H1 (cell line): ENCODE measurements around the gene XYLB. TPM values are rescaled to one million over a fixed set of nuclear protein-coding genes. Genes with fewer than 3 reads are reported as not detected.

Experiments used
- CTCF ChIA-PET: fragments of 300-600 bp; sonication (Branson Sonifier 250); formaldehyde crosslinking; loops from one replicate; lab custom pipeline; 2021; ENCODE audit not compliant: partially characterized antibody; lab: Charles Lee
- POLR2A ChIA-PET: fragments of 300-600 bp; sonication (Branson Sonifier 250); formaldehyde crosslinking; loops from one replicate; lab custom pipeline; 2021; ENCODE audit warnings: inconsistent platforms; ENCODE audit not compliant: partially characterized antibody; lab: Charles Lee
- DNase-seq, 2 experiments: peaks; one replicate each; pipeline versions ENCODE4 v3.0.0 to v3.0.0-alpha.2; 2010 to 2022; ENCODE audit warnings: low spot score in 2 of 2, low read depth in 1 of 2, mixed read lengths in 1 of 2
- FAIRE-seq: peaks from 2 replicates; lab custom pipeline; 2011; peaks lifted over from hg19 to GRCh38; lab: Jason Lieb, UNC
- H2AFZ ChIP-seq: 2 replicates; pipeline ENCODE4 v1.8.1; 2012; ENCODE audit warnings: low read length, inconsistent platforms
- H2AK5ac ChIP-seq: 2 replicates; pipeline ENCODE4 v1.6.1; 2013; ENCODE audit warnings: low read depth, low read length
- H2BK120ac ChIP-seq: replicated peaks from 2 replicates; pipeline ENCODE3; 2013; ENCODE audit warnings: low read depth, low read length, inconsistent platforms
- H2BK12ac ChIP-seq: 2 replicates; pipeline ENCODE4 v1.6.1; 2013; ENCODE audit warnings: low read depth, low read length
- H2BK15ac ChIP-seq: 2 replicates; pipeline ENCODE4 v1.6.1; 2013; ENCODE audit warnings: low read length
- H2BK20ac ChIP-seq: 2 replicates; pipeline ENCODE4 v1.6.1; 2013; ENCODE audit warnings: low read length
- H2BK5ac ChIP-seq: 2 replicates; pipeline ENCODE4 v1.6.1; 2013; ENCODE audit warnings: low read depth, low read length
- H3K14ac ChIP-seq: 2 replicates; pipeline ENCODE4 v1.6.1; 2013; ENCODE audit warnings: inconsistent platforms; ENCODE audit not compliant: insufficient read length
- H3K18ac ChIP-seq: 2 replicates; pipeline ENCODE4 v1.6.1; 2013; ENCODE audit warnings: low read length; ENCODE audit errors: extremely low read depth
- H3K23ac ChIP-seq: 2 replicates; pipeline ENCODE4 v1.6.1; 2013; ENCODE audit warnings: inconsistent platforms; ENCODE audit not compliant: insufficient read length
- H3K23me2 ChIP-seq: 2 replicates; pipeline ENCODE4 v1.6.1; 2013; ENCODE audit warnings: low read depth, low read length
- H3K27ac ChIP-seq: 2 replicates; pipeline ENCODE4 v1.6.1; 2011; ENCODE audit warnings: low read depth, low read length, inconsistent platforms
- H3K27me3 ChIP-seq, 4 experiments: replicated peaks in 1 of 4; 1 replicate in 1 of 4; 2 replicates in 3 of 4; pipeline versions ENCODE4 v1.6.1 to v1.8.1; 2011 to 2013; ENCODE audit warnings: low read length in 3 of 4, mild to moderate bottlenecking in 3 of 4, inconsistent platforms in 2 of 4, mixed read lengths in 2 of 4, moderate library complexity in 1 of 4; ENCODE audit not compliant: control insufficient read depth in 3 of 4, insufficient read depth in 3 of 4; ENCODE audit errors: extremely low read depth in 1 of 4
- H3K36me3 ChIP-seq, 4 experiments: 2 replicates each; pipeline versions ENCODE4 v1.6.1 to v1.8.1; 2011 to 2013; ENCODE audit warnings: mild to moderate bottlenecking in 4 of 4, low read length in 3 of 4, moderate library complexity in 2 of 4, control low read depth in 1 of 4, inconsistent platforms in 1 of 4; ENCODE audit not compliant: insufficient read depth in 4 of 4, control insufficient read depth in 2 of 4
- H3K4ac ChIP-seq: replicated peaks from 2 replicates; pipeline ENCODE3; 2013; ENCODE audit warnings: low read length, low read depth, mixed read lengths, inconsistent platforms; ENCODE audit not compliant: insufficient read length
- H3K4me1 ChIP-seq, 4 experiments: replicated peaks in 1 of 4; 1 replicate in 1 of 4; 2 replicates in 3 of 4; pipeline versions ENCODE4 v1.6.1 to v1.8.1; 2011 to 2013; ENCODE audit warnings: low read length in 3 of 4, inconsistent platforms in 2 of 4, mixed read lengths in 1 of 4; ENCODE audit not compliant: insufficient read depth in 4 of 4, control insufficient read depth in 3 of 4
- H3K4me2 ChIP-seq, 2 experiments: 2 replicates each; pipeline versions ENCODE4 v1.6.1 to v1.8.1; 2011 to 2013; ENCODE audit warnings: low read depth in 2 of 2, low read length in 2 of 2, control low read depth in 1 of 2, inconsistent platforms in 1 of 2, mild to moderate bottlenecking in 1 of 2; ENCODE audit not compliant: insufficient read depth in 1 of 2
- H3K4me3 ChIP-seq, 4 experiments: fragments of 200-600, 300-600 bp in 1 of 4; sonication (generic), shearing (Covaris generic), sonication (Bioruptor Twin) in 1 of 4; 2 replicates each; pipeline versions ENCODE4 v1.5.1 to v1.8.1; 2011 to 2016; ENCODE audit warnings: low read length in 4 of 4, low read depth in 3 of 4, control low read depth in 2 of 4, inconsistent platforms in 2 of 4, mild to moderate bottlenecking in 2 of 4, mixed read lengths in 1 of 4, moderate library complexity in 1 of 4; ENCODE audit not compliant: insufficient read depth in 2 of 4; ENCODE audit errors: extremely low read depth in 1 of 4
- H3K56ac ChIP-seq: replicated peaks from 2 replicates; pipeline ENCODE3; 2013; ENCODE audit warnings: low read depth, mild to moderate bottlenecking, mixed read lengths, low read length, inconsistent platforms; ENCODE audit not compliant: insufficient read length
- H3K79me1 ChIP-seq: 2 replicates; pipeline ENCODE4 v1.6.1; 2013; ENCODE audit warnings: low read depth, low read length, control low read depth
- H3K79me2 ChIP-seq, 2 experiments: 2 replicates each; pipeline versions ENCODE4 v1.6.1 to v1.8.1; 2012 to 2013; ENCODE audit warnings: low read length in 2 of 2, mild to moderate bottlenecking in 2 of 2, inconsistent platforms in 1 of 2; ENCODE audit not compliant: insufficient read depth in 2 of 2, control insufficient read depth in 1 of 2
- H3K9ac ChIP-seq, 4 experiments: replicated peaks in 1 of 4; 1 replicate in 1 of 4; 2 replicates in 3 of 4; pipeline versions ENCODE4 v1.6.1 to v1.8.1; 2011 to 2013; ENCODE audit warnings: low read depth in 3 of 4, low read length in 3 of 4, control low read depth in 2 of 4, mild to moderate bottlenecking in 2 of 4, moderate library complexity in 2 of 4, inconsistent platforms in 1 of 4; ENCODE audit errors: extremely low read depth in 1 of 4
- H3K9me3 ChIP-seq, 2 experiments: 2 replicates each; pipeline versions ENCODE4 v1.6.1 to v1.8.1; 2012 to 2013; ENCODE audit warnings: mild to moderate bottlenecking in 2 of 2, moderate library complexity in 2 of 2, control low read depth in 1 of 2, inconsistent platforms in 1 of 2, low read depth in 1 of 2, low read length in 1 of 2, mixed read lengths in 1 of 2; ENCODE audit not compliant: insufficient read depth in 2 of 2
- H4K20me1 ChIP-seq, 2 experiments: replicated peaks in 1 of 2; 2 replicates each; pipeline versions ENCODE3 to v1.8.1; 2011 to 2013; ENCODE audit warnings: inconsistent platforms in 2 of 2, low read length in 2 of 2, mild to moderate bottlenecking in 1 of 2; ENCODE audit not compliant: insufficient read depth in 2 of 2, control insufficient read depth in 1 of 2
- H4K5ac ChIP-seq: 2 replicates; pipeline ENCODE4 v1.6.1; 2013; ENCODE audit warnings: low read length, low read depth, mixed read lengths, inconsistent platforms; ENCODE audit not compliant: insufficient read length
- H4K8ac ChIP-seq: 2 replicates; pipeline ENCODE4 v1.8.0; 2013; ENCODE audit warnings: mild to moderate bottlenecking, moderate library complexity, low read length, inconsistent platforms; ENCODE audit not compliant: insufficient read depth; ENCODE audit errors: extremely low read depth
- H4K91ac ChIP-seq: replicated peaks from 2 replicates; pipeline ENCODE3; 2013; ENCODE audit warnings: low read length, mixed read lengths, inconsistent platforms; ENCODE audit not compliant: insufficient read length
- ASH2L ChIP-seq: fragments of 200-600, 300-600 bp; sonication (generic); IDR thresholded peaks from one replicate; pipeline ENCODE4 v1.7.1; 2017; ENCODE audit warnings: low read length
- BACH1 ChIP-seq: IDR thresholded peaks from 2 replicates; pipeline ENCODE4 v1.6.1; 2012; ENCODE audit warnings: low read length, improper control_type of control experiment
- CBX5 ChIP-seq: fragments of 300-800, 300-1000 bp; sonication (generic); IDR thresholded peaks from 2 replicates; pipeline ENCODE4 v1.7.1; 2016; ENCODE audit warnings: antibody characterized with exemption, low read length, low read depth
- CREB1 ChIP-seq: IDR thresholded peaks from 2 replicates; pipeline ENCODE4 v1.6.1; 2012; ENCODE audit warnings: inconsistent platforms
- CTBP2 ChIP-seq: IDR thresholded peaks from 2 replicates; pipeline ENCODE4 v1.7.0; 2011; ENCODE audit warnings: borderline replicate concordance, mild to moderate bottlenecking, moderate library complexity, mixed read lengths, low read length; ENCODE audit not compliant: insufficient read depth, insufficient read length
- HDAC6 ChIP-seq: IDR thresholded peaks from one replicate; pipeline ENCODE4 v1.7.1; 2012; ENCODE audit warnings: low read depth, mild to moderate bottlenecking, inconsistent platforms, low read length, moderate library complexity
- NANOG ChIP-seq: IDR thresholded peaks from 2 replicates; pipeline ENCODE4 v1.6.1; 2011; ENCODE audit warnings: low read length, low read depth, mild to moderate bottlenecking, inconsistent platforms; ENCODE audit not compliant: insufficient read depth, poor library complexity, severe bottlenecking
- POLR2A ChIP-seq, 2 experiments: IDR thresholded peaks; 1 replicate in 1 of 2; 2 replicates in 1 of 2; pipeline ENCODE4 v1.6.1; 2011; ENCODE audit warnings: low read depth in 2 of 2, low read length in 2 of 2, mild to moderate bottlenecking in 2 of 2; ENCODE audit errors: control extremely low read depth in 1 of 2
- RAD21 ChIP-seq, 2 experiments: IDR thresholded peaks in 1 of 2; conservative IDR thresholded peaks in 1 of 2; 2 replicates each; pipeline ENCODE4 v1.6.1; 2011; ENCODE audit warnings: low read depth in 2 of 2, low read length in 2 of 2, improper control_type of control experiment in 1 of 2, inconsistent platforms in 1 of 2, mild to moderate bottlenecking in 1 of 2, moderate library complexity in 1 of 2
- SP2 ChIP-seq: IDR thresholded peaks from 2 replicates; pipeline ENCODE4 v1.6.1; 2012; ENCODE audit warnings: mild to moderate bottlenecking, low read length, inconsistent platforms
- TAF1 ChIP-seq: IDR thresholded peaks from 2 replicates; pipeline ENCODE4 v1.6.1; 2011; ENCODE audit warnings: mild to moderate bottlenecking, low read depth, low read length
- TCF12 ChIP-seq: IDR thresholded peaks from 2 replicates; pipeline ENCODE4 v1.6.1; 2011; ENCODE audit warnings: low read depth, mild to moderate bottlenecking, low read length
- WGBS, 2 experiments: shearing (Covaris generic) in 1 of 2; methylation state at CpG; one replicate each; pipeline versions ENCODE4 v1.1.6 to v1.1.7; 2013 to 2015; ENCODE audit warnings: low lambda C conversion rate in 2 of 2, mixed read lengths in 2 of 2, inconsistent platforms in 1 of 2, low coverage in 1 of 2, missing lambda C conversion rate in 1 of 2; ENCODE audit not compliant: insufficient replicate concordance in 2 of 2, insufficient coverage in 1 of 2, insufficient read length in 1 of 2; ENCODE audit errors: extremely low coverage in 1 of 2, missing lambda C conversion rate in 1 of 2; 5-methylcytosine and 5-hydroxymethylcytosine counted together
- polyA plus RNA-seq, 7 experiments: library from polyadenylated mRNA; depleted of rRNA in 3 of 7; stranded (reverse) in 5 of 7; unstranded in 2 of 7; fragments of >200 nt in 5 of 7; fragments of 200-250 nt in 2 of 7; gene quantifications; 1 replicate in 5 of 7; 2 replicates in 1 of 7; 4 replicates in 1 of 7; pipeline versions ENCODE4 v1.2.1 to v1.2.3, GENCODE V29; 2011 to 2013; ENCODE audit warnings: missing spikeins in 2 of 7, mixed read lengths in 2 of 7
- total RNA-seq: library from RNA; stranded (reverse); fragmentation: NEBNext Ultra II Directional; extraction: Animal tissue kit (Norgen Biotek cat#: 25700); gene quantifications from 2 replicates; pipeline ENCODE4 v1.2.1, GENCODE V29; 2021

Gene XYLB
- total and polyA plus RNA-seq, 2 of the 8 experiments (the other 6 are each of a cell fraction or from before 2014, with no cell fraction given), result 1.7 to 5.5 TPM

DNA sequence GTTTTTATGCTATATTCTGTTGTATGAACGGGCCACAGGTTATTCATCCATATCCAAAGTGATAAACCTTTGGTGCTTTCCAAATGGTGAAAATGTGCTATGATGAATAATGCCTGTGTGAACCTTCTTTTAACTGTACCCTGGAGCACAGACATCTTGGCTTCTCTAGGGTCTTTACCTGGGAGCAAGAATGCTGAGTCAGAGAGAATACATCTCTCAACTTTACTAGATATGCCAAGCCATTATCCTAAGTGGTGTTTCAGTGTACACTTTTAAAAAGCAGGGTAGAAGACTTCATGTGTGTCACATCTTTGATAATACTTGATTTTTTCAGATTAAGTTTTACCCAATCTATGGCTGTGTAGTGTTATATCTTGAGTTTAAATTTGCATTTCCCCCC is 23.5 kb upstream of the XYLB start:
- Histone ChIP-seq H2AK5ac (no peak overlapping the region), H3K23ac (no peak overlapping the region), H3K23me2 (no peaks in the 10 kb centered on the region), H3K14ac (no peak overlapping the region), H3K27me3 (no peaks in the 10 kb centered on the region), H3K9me3 (peaks cover 0 to 4% of the 10 kb centered on the region in 2 experiments; a peak in 1 of 4 replicates), H3K4ac (no peak overlapping the region), H2BK120ac (no peak overlapping the region), H2BK5ac (no peak overlapping the region), H3K56ac (no peak overlapping the region), H4K20me1 (no peaks in the 10 kb centered on the region), H2BK20ac (no peak overlapping the region), H3K4me2 (no peak overlapping the region), H4K5ac (no peak overlapping the region), H3K4me1 (no peaks in the 10 kb centered on the region), H2BK12ac (no peak overlapping the region), H4K91ac (no peak overlapping the region), H3K18ac (no peak overlapping the region), H3K36me3 (no peaks in the 10 kb centered on the region), H3K79me1 (no peaks in the 10 kb centered on the region), H3K4me3 (no peak overlapping the region), H4K8ac (no peak overlapping the region), H3K79me2 (no peaks in the 10 kb centered on the region), H3K27ac (no peak overlapping the region), H2BK15ac (no peak overlapping the region), H2AFZ (no peak overlapping the region), H3K9ac (no peak overlapping the region)
- ChIA-PET CTCF (interaction anchor here (0.7 to 1.0 kb wide), 2 partner anchors 24 to 214 kb away, joined by 3 to 4 read pairs; no protein-coding TSS in a partner anchor), POLR2A (no interaction called here)
- FAIRE-seq (no peak), DNase-seq (no peak)
- TF ChIP-seq SP2 (no peak), BACH1 (no peak), CBX5 (no peak), HDAC6 (no peak), CREB1 (no peak), NANOG (no peak), RAD21 (IDR thresholded peaks at IDR 0.05 in 1 of 2, conservative IDR thresholded peaks at IDR 0.05 in 1 of 2; ENCODE audit: low read depth in 2 of 2, low read length in 2 of 2) (no peak), CTBP2 (no peak), POLR2A (IDR thresholded peaks at IDR 0.05; ENCODE audit: control extremely low read depth in 1 of 2, low read depth in 2 of 2, low read length in 2 of 2) (no peak), TAF1 (no peak), ASH2L (no peak), TCF12 (no peak)
- whole genome bisulfite sequencing, 2 experiments, result 100% methylated on average over 1 of the region's 1 CpG; no CpG with 5 or more reads in 1 of the 2 experiments
